GM23248 (cell line): ENCODE data around the gene PCDHGC4. TPM values are rescaled to one million over a fixed set of nuclear protein-coding genes. Genes with fewer than 3 reads are reported as not detected.

Experiments used
- DNase-seq: peaks from one replicate; pipeline ENCODE4 v3.0.0-alpha.2; 2015
- H2AFZ ChIP-seq: fragments of 200-600 bp; sonication (generic); 2 replicates; pipeline ENCODE4 v1.6.1; 2016; ENCODE audit warnings: antibody characterized with exemption
- H3F3A ChIP-seq: fragments of 200-600 bp; sonication (generic); 2 replicates; pipeline ENCODE4 v1.6.1; 2016; ENCODE audit warnings: mild to moderate bottlenecking, antibody characterized with exemption, mixed run types; ENCODE audit not compliant: insufficient read depth
- H3K27ac ChIP-seq: fragments of 200-600 bp; sonication (generic); 2 replicates; pipeline ENCODE4 v1.5.1; 2016; ENCODE audit warnings: mild to moderate bottlenecking
- H3K27me3 ChIP-seq: fragments of 200-600 bp; sonication (generic); replicated peaks from 2 replicates; pipeline ENCODE4 v1.6.1; 2016; ENCODE audit warnings: mild to moderate bottlenecking; ENCODE audit not compliant: insufficient read depth
- H3K36me3 ChIP-seq: fragments of 200-600 bp; sonication (generic); 2 replicates; pipeline ENCODE4 v1.6.1; 2016; ENCODE audit warnings: low read depth, mild to moderate bottlenecking
- H3K4me1 ChIP-seq: fragments of 200-600 bp; sonication (generic); 2 replicates; pipeline ENCODE4 v1.6.1; 2016; ENCODE audit warnings: mild to moderate bottlenecking; ENCODE audit not compliant: insufficient read depth
- H3K4me2 ChIP-seq: fragments of 200-600 bp; sonication (generic); one replicate; pipeline ENCODE4 v1.6.1; 2016; ENCODE audit warnings: mild to moderate bottlenecking; ENCODE audit not compliant: unreplicated experiment
- H3K4me3 ChIP-seq: fragments of 200-600 bp; sonication (generic); 2 replicates; pipeline ENCODE4 v1.5.1; 2016; ENCODE audit warnings: mild to moderate bottlenecking
- H3K79me2 ChIP-seq: fragments of 200-600 bp; sonication (generic); 2 replicates; pipeline ENCODE4 v1.6.1; 2016; ENCODE audit warnings: mild to moderate bottlenecking; ENCODE audit not compliant: insufficient read depth
- H3K9ac ChIP-seq: fragments of 200-600 bp; sonication (generic); 2 replicates; pipeline ENCODE4 v1.6.1; 2016; ENCODE audit warnings: mild to moderate bottlenecking
- H3K9me2 ChIP-seq: fragments of 200-600 bp; sonication (generic); 2 replicates; pipeline ENCODE4 v1.6.1; 2016; ENCODE audit warnings: mixed run types, mild to moderate bottlenecking, moderate library complexity; ENCODE audit not compliant: insufficient read depth
- H3K9me3 ChIP-seq: fragments of 200-600 bp; sonication (generic); one replicate; pipeline ENCODE4 v1.6.1; 2017; ENCODE audit warnings: low read depth
- H4K20me1 ChIP-seq: fragments of 200-600 bp; sonication (generic); 2 replicates; pipeline ENCODE4 v1.6.0; 2016; ENCODE audit not compliant: insufficient read depth
- EZH2 ChIP-seq: fragments of 200-600 bp; sonication (generic); IDR thresholded peaks from 2 replicates; pipeline ENCODE4 v1.6.1; 2018; ENCODE audit warnings: antibody characterized with exemption, mild to moderate bottlenecking; ENCODE audit not compliant: insufficient read depth, poor library complexity, severe bottlenecking
- EZH2phosphoT487 ChIP-seq: fragments of 200-600 bp; sonication (generic); IDR thresholded peaks from 2 replicates; pipeline ENCODE4 v1.6.1; 2018; ENCODE audit warnings: antibody characterized with exemption, moderate library complexity, mild to moderate bottlenecking, low read depth; ENCODE audit not compliant: insufficient read depth
- WGBS, 2 experiments: methylation state at CpG; one replicate each; pipeline ENCODE4 v1.1.6; 2015 to 2017; ENCODE audit warnings: low lambda C conversion rate in 2 of 2, low coverage in 1 of 2; ENCODE audit errors: missing lambda C conversion rate in 2 of 2; 5-methylcytosine and 5-hydroxymethylcytosine counted together
- in situ Hi-C: fragments of 300-500 bp; cut with MboI; formaldehyde crosslinking; loops from 2 replicates; pipeline ENCODE4 v1.15.0; 2020
- polyA plus RNA-seq: library from polyadenylated mRNA; unstranded; fragments of >200 nt; fragmentation: Nextera tagmentation; extraction: Ambion mirVana; gene quantifications from 2 replicates; pipeline ENCODE4 v1.2.1, GENCODE V29; 2016
- total RNA-seq: library from RNA; depleted of rRNA; stranded (reverse); fragments of >200 nt; shearing (Covaris generic); gene quantifications from 2 replicates; pipeline ENCODE4 v1.2.3, GENCODE V29; 2014

Gene PCDHGC4
- total and polyA plus RNA-seq, 2 experiments from 2014 or later: 0.16 to 0.54 TPM

GRCh38 chr5:141514330-141515133 is 29.7 kb downstream of the PCDHGC4 start:
- peak overlapping the region; percentile 94 for H3K27ac ChIP-seq
- H3K9ac ChIP-seq: peak overlapping the region; percentile 90
- no peaks in the 10 kb centered on the region for H3K9me3 ChIP-seq
- H3F3A ChIP-seq: peaks cover 50% of the 10 kb centered on the region
- in situ Hi-C loops: no loop called here
- H4K20me1 ChIP-seq: no peaks in the 10 kb centered on the region
- H3K79me2 ChIP-seq: peaks cover 8% of the 10 kb centered on the region; the same call in 1 of the 2 replicates
- peaks cover 72% of the 10 kb centered on the region for H3K4me1 ChIP-seq
- no peaks in the 10 kb centered on the region for H3K27me3 ChIP-seq
- H3K4me2 ChIP-seq: peak overlapping the region; percentile 81
- H2AFZ ChIP-seq: no peak overlapping the region
- 0 out of 2 replicates have a peak, but pooled peaks cover 3% of the 10 kb centered on the region for H3K36me3 ChIP-seq
- 17 to 18% methylated on average over 6 of the region's 6 CpGs for WGBS, 2 experiments
- TF ChIP-seq EZH2 (no peak), EZH2phosphoT487 (no peak)
- peak overlapping the region; percentile 69 for H3K4me3 ChIP-seq
- H3K9me2 ChIP-seq: no peaks in the 10 kb centered on the region
- peak; percentile 73 for DNase-seq

GRCh38 chr5:141515141-141515540 is 30.3 kb downstream of the PCDHGC4 start:
- Histone ChIP-seq H4K20me1 (no peaks in the 10 kb centered on the region), H3K4me3 (no peak overlapping the region), H3F3A (peaks cover 50% of the 10 kb centered on the region), H2AFZ (no peak overlapping the region), H3K4me1 (peaks cover 73% of the 10 kb centered on the region), H3K4me2 (peak overlapping the region; percentile 81), H3K36me3 (0 out of 2 replicates have a peak, but pooled peaks cover 3% of the 10 kb centered on the region), H3K9me3 (no peaks in the 10 kb centered on the region), H3K9ac (peak overlapping the region; percentile 90), H3K79me2 (peaks cover 8% of the 10 kb centered on the region; the same call in 1 of the 2 replicates), H3K27ac (peak overlapping the region; percentile 94), H3K27me3 (no peaks in the 10 kb centered on the region), H3K9me2 (no peaks in the 10 kb centered on the region)
- DNase-seq: no peak
- in situ Hi-C loops: no loop called here
- TF ChIP-seq EZH2 (no peak), EZH2phosphoT487 (no peak)
- 95 to 96% methylated on average over 3 of the region's 3 CpGs for WGBS, 2 experiments

- 0 out of 2 replicates have a peak, but pooled peaks cover 3% of the 10 kb centered on the region for H3K36me3 ChIP-seq
- 67 to 71% methylated on average over 4 of the region's 4 CpGs for WGBS, 2 experiments
- H3K4me1 ChIP-seq: peaks cover 82% of the 10 kb centered on the region
- in situ Hi-C loops: no loop called here
- H4K20me1 ChIP-seq: no peaks in the 10 kb centered on the region
- no peaks in the 10 kb centered on the region for H3K9me3 ChIP-seq
- no peak overlapping the region for H3K4me3 ChIP-seq
- no peaks in the 10 kb centered on the region for H3K9me2 ChIP-seq
- no peak overlapping the region for H3K4me2 ChIP-seq
- H2AFZ ChIP-seq: no peak overlapping the region
- H3K27ac ChIP-seq: peak overlapping the region; percentile 94
- no peaks in the 10 kb centered on the region for H3K27me3 ChIP-seq
- TF ChIP-seq EZH2phosphoT487: no peak
- no peak for TF ChIP-seq EZH2
- peaks cover 4% of the 10 kb centered on the region; the same call in 1 of the 2 replicates for H3K79me2 ChIP-seq
- H3F3A ChIP-seq: peaks cover 59% of the 10 kb centered on the region
- DNase-seq: no peak
- H3K9ac ChIP-seq: peak overlapping the region; percentile 90
Observed at GRCh38 chr5:141515946-141516671, 31.3 kb downstream of the PCDHGC4 start.

GRCh38 chr5:141516672-141517025 is 31.8 kb downstream of the PCDHGC4 start:
- Histone ChIP-seq H3K9ac (peak overlapping the region; percentile 90), H3K4me2 (no peak overlapping the region), H3K4me3 (no peak overlapping the region), H3K27ac (peak overlapping the region; percentile 94), H3K27me3 (no peaks in the 10 kb centered on the region), H3K9me3 (no peaks in the 10 kb centered on the region), H3K4me1 (peaks cover 85% of the 10 kb centered on the region), H3K36me3 (0 out of 2 replicates have a peak, but pooled peaks cover 2% of the 10 kb centered on the region), H4K20me1 (no peaks in the 10 kb centered on the region), H3K9me2 (no peaks in the 10 kb centered on the region), H3K79me2 (no peaks in the 10 kb centered on the region), H2AFZ (no peak overlapping the region), H3F3A (peaks cover 62% of the 10 kb centered on the region)
- DNase-seq: peak; percentile 91
- 11 to 23% methylated on average over 8 of the region's 8 CpGs for WGBS, 2 experiments
- in situ Hi-C loops: no loop called here
- TF ChIP-seq EZH2phosphoT487: no peak
